Peyer's patch (tissue), 4 donors: ENCODE data around the gene COL23A1. TPM values are rescaled to one million over a fixed set of nuclear protein-coding genes. Genes with fewer than 3 reads are reported as not detected.
"Not testable (repeated sequence)": the region's sequence is repeated elsewhere in the genome, so short reads cannot be mapped to it uniquely, and the experiment has no call there.

Source experiments
- DNase-seq, 3 donors: peaks; one replicate each; pipeline ENCODE4 v3.0.0-alpha.2; 2017 to 2019
- H3K27ac ChIP-seq, 4 donors: fragments of 200-600 bp; sonication (generic); one replicate each; pipeline ENCODE4 v1.5.1; 2016 to 2019
- H3K27me3 ChIP-seq, 2 donors: fragments of 200-600 bp; sonication (generic); one replicate each; pipeline ENCODE4 v1.5.1; 2019
- H3K36me3 ChIP-seq, 3 donors: fragments of 200-600 bp; sonication (generic); one replicate each; pipeline ENCODE4 v1.5.1; 2016 to 2019
- H3K4me1 ChIP-seq, 4 donors: fragments of 200-600 bp; sonication (generic); one replicate each; pipeline ENCODE4 v1.5.1; 2016 to 2019
- H3K4me3 ChIP-seq, 4 donors: fragments of 200-600 bp; sonication (generic); 1 replicate in 3 of 4; 2 replicates in 1 of 4; pipeline ENCODE4 v1.5.1; 2016 to 2019; ENCODE audit warnings: mild to moderate bottlenecking in 1 of 4
- H3K9me3 ChIP-seq, 4 donors: fragments of 200-600 bp; sonication (generic); one replicate each; pipeline ENCODE4 v1.5.1; 2016 to 2019; ENCODE audit warnings: mild to moderate bottlenecking in 1 of 4
- CTCF ChIP-seq, 6 experiments: fragments of 450-650 bp in 4 of 6; fragments of 200-600 bp in 2 of 6; sonication (generic) in 1 of 6; IDR thresholded peaks; one replicate each; pipeline ENCODE4 v1.5.1; 2017 to 2019; ENCODE audit warnings: antibody characterized with exemption in 6 of 6, mild to moderate bottlenecking in 3 of 6, moderate library complexity in 1 of 6
- POLR2A ChIP-seq, 2 donors: fragments of 450-650 bp; IDR thresholded peaks; one replicate each; pipeline ENCODE4 v1.5.1; 2017; ENCODE audit warnings: antibody characterized with exemption in 2 of 2, mild to moderate bottlenecking in 2 of 2, moderate library complexity in 2 of 2
- total RNA-seq, 4 donors: library from RNA; depleted of rRNA; stranded (reverse); fragments of >200 nt; gene quantifications; one replicate each; pipeline ENCODE4 v1.1.0, GENCODE V29; 2016

COL23A1 gene
- total RNA-seq, 4 donors from 2014 or later: 0.57 to 5.8 (median 1.2) TPM; not detected in 1

DNA sequence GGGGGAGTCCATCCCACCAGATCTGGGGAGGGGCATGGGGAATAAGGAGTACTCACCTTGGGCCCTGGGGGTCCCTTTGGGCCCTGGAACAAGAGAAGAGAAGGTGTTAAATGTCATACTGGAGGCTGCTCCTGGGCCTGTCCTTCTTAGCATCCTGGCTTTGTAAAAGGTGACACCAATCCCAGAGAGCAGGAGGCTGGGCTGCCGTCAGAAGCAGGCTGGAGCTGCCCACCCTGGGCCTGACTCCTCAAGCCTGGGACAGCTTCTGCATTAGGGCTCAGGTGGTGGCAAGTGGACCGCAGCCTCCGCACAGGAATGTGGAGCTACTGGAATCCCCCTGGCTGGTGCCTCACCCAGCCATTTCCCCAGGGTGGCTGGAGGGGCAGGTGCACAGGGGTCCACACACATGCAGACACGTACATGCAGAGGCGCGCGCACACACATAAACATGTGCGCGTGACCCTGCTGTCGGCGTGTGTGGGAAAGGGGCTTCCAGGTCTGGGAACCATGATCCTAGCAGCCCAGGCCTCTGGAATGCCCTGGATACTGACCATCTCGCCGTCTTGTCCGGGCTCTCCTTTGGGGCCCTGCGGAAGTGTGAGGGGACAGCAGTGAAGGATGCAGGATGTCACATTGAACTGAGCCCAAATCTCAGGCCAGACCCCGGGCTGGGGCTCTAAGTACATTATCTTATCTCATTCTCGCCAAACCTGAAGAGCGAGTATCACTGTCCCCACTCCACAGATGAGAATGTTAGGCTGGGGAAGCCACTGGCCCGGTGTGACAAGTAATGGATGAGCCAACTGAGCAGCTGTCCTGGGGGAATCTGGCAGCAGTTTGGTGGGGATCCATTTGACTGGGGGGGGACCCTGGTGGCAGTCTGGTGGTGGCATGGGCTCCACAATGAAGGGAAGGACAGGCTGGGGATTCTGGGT lies 328.3 kb downstream of the COL23A1 start:
- TF ChIP-seq POLR2A (IDR thresholded peaks at IDR 0.05) (no peak), CTCF (IDR thresholded peaks at IDR 0.05) (no peak)
- H3K4me3 ChIP-seq: no peak overlapping the region
- H3K4me1 ChIP-seq: no peaks in the 10 kb centered on the region
- no peaks in the 10 kb centered on the region for H3K27me3 ChIP-seq
- H3K36me3 ChIP-seq: no peaks in the 10 kb centered on the region
- DNase-seq: no peak
- no peak overlapping the region for H3K27ac ChIP-seq
- H3K9me3 ChIP-seq: no peaks in the 10 kb centered on the region

DNA sequence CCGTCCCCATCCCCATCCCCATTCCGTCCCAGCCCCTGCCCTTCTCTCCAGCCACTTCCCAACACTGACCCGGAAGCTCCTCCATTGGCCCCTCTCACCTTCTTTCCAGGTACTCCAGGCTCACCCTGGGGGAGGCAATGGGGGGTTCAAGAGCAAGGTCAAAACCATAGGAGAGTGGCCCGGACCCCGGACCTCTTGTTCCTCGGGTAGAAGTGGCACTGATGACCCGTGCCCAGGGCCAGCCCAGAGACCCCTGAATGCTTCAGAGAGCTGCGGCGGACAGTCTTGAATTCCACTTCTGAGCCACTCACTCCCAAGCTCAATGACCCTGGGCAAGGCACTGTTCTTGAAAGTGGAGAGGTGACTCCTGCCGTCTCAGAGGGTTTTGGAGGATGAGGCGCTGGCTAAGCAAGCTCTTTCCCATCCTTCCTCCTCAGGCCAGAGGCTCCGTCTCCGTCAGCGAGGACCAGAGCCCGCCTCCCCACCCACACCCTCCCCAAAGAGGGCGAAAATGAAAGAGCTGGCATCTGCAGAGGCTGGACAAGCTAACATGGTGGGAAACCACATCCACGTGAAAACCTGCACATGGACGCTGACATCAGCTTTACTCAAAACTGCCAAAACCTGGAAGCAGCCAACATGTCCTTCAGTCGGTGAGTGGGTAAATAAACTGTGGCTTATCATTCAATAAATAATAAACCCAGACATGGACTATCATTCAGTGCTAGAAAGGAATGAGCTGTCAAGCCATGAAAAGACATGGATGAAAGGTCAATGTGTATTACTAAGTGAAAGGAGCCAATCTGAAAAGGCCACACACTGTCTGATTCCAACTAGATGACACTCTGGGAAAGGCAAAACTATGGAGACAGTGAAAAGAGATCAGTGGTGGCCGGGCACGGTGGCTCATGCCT lies 330.3 kb downstream of the COL23A1 start:
- DNase-seq: no peak
- Histone ChIP-seq H3K36me3 (no peaks in the 10 kb centered on the region), H3K9me3 (no peaks in the 10 kb centered on the region), H3K27me3 (no peaks in the 10 kb centered on the region), H3K4me3 (no peak overlapping the region), H3K27ac (peak overlapping the region in 1 of 4 donors; percentile 52), H3K4me1 (no peaks in the 10 kb centered on the region)
- TF ChIP-seq CTCF (IDR thresholded peaks at IDR 0.05) (no peak), POLR2A (IDR thresholded peaks at IDR 0.05) (no peak)

DNA sequence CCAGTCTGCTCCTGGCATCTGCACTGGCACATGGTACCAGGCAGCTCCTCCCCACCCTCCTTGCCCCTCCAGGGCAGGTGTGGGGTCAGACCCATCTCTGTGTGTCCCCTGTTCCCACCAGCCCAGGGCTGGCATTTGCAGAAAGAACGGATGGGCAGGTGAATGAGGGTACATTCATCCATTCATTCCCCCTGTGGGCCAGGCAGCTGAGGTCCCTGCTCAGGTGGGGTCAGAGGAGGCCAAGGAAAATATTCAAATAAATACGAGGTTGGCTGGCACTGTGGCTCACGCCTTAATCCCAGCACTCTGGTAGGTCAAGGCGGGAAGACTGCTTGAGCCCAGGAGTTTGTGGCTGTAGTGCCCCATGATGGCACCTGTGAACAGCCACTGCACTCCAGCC lies 332.5 kb downstream of the COL23A1 start:
- TF ChIP-seq POLR2A (IDR thresholded peaks at IDR 0.05) (no peak), CTCF (IDR thresholded peaks at IDR 0.05) (no peak)

DNA sequence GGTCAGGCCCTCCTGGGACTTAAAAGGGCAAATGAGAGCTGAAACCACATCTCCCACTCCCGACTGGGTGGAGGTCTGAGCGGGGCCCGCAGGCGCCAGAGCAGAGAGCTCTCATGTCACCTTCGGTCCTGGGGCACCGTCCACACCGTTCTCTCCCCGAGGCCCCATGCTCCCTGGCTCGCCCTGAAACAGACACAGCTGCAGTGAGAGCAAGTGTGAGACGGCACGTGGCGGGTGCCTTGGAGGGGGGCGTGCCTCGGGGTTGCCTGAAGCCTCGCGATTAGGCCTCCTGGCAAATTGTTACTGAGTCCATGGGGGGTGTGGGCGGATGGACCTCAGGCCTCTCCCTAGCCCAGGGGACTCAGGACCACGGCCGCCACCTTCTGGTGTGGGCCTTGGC lies 333.4 kb downstream of the COL23A1 start:
- Histone ChIP-seq H3K36me3 (no peaks in the 10 kb centered on the region), H3K27me3 (no peaks in the 10 kb centered on the region), H3K27ac (no peak overlapping the region), H3K9me3 (no peaks in the 10 kb centered on the region), H3K4me1 (no peaks in the 10 kb centered on the region), H3K4me3 (no peak overlapping the region)
- no peak for DNase-seq
- TF ChIP-seq POLR2A (IDR thresholded peaks at IDR 0.05) (no peak), CTCF (IDR thresholded peaks at IDR 0.05) (no peak)

More for the DNA sequence above, 332.5 kb downstream of the COL23A1 start:
- Histone ChIP-seq H3K36me3 (no peaks in the 10 kb centered on the region), H3K4me1 (no peaks in the 10 kb centered on the region), H3K4me3 (no peak overlapping the region), H3K27me3 (no peaks in the 10 kb centered on the region), H3K27ac (no peak overlapping the region), H3K9me3 (no peaks in the 10 kb centered on the region)
- no peak for DNase-seq

DNA sequence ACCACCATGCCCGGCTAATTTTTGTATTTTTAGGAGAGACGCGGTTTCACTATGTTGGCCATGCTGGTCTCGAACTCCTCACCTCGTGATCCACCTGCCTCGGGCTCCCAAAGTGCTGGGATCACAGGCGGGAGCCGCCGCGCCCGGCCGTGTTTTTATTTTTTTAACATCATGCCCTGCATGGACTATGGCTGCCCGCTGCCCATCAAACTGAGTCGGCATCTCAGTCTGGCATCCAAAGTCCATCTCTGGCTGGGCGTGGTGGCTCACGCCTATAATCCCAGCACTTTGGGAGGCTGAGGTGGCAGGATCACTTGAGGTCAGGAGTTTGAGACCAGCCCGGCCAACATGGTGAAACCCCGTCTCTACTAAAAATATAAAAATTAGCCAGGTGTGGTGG lies 336.6 kb downstream of the COL23A1 start:
- not testable (repeated sequence) for H3K27ac ChIP-seq, H3K27me3 ChIP-seq, H3K9me3 ChIP-seq, H3K36me3 ChIP-seq, H3K4me1 ChIP-seq, H3K4me3 ChIP-seq
- DNase-seq: peak in 2 of 3 donors; percentile 69 to 75

- H3K4me3 ChIP-seq: no peak overlapping the region
- H3K4me1 ChIP-seq: no peaks in the 10 kb centered on the region
- TF ChIP-seq POLR2A (IDR thresholded peaks at IDR 0.05): no peak
- H3K36me3 ChIP-seq: no peaks in the 10 kb centered on the region
- H3K27ac ChIP-seq: no peak overlapping the region
- no peaks in the 10 kb centered on the region for H3K27me3 ChIP-seq
- no peak for DNase-seq
- H3K9me3 ChIP-seq: no peaks in the 10 kb centered on the region
These were observed 337.9 kb downstream of the COL23A1 start for GRCh38 chr5:178252258-178252657.
